Cortex of kidney (tissue), 1 donor: ENCODE data around the gene RHO.

ENCODE experiments used
- DNase-seq: peaks from one replicate; lab custom pipeline; 2025; lab: John Stamatoyannopoulos, UW

Gene RHO

GRCh38 chr3:129519896-129520715 lies 8.3 kb upstream of the RHO start:
- DNase-seq: no peak

- DNase-seq: no peak
These were observed 7.5 kb upstream of the RHO start for GRCh38 chr3:129520960-129521359.

- DNase-seq: no peak
These were observed 6.8 kb upstream of the RHO start for GRCh38 chr3:129521611-129522010.

- no peak for DNase-seq
These were observed 5.5 kb upstream of the RHO start for GRCh38 chr3:129522953-129523352.

- DNase-seq: no peak
These were observed 4.4 kb upstream of the RHO start for GRCh38 chr3:129524081-129524480.

GRCh38 chr3:129525341-129525968 lies 3.0 kb upstream of the RHO start:
- no peak for DNase-seq

- no peak for DNase-seq
These were observed 2.1 kb upstream of the RHO start for GRCh38 chr3:129526121-129526900.

- no peak for DNase-seq
These were observed 1.2 kb upstream of the RHO start for GRCh38 chr3:129527262-129527661.

- no peak for DNase-seq
These were observed 1.2 kb downstream of the RHO start for GRCh38 chr3:129529436-129530210.

- DNase-seq: no peak
These were observed 1.9 kb downstream of the RHO start for GRCh38 chr3:129530251-129530791.

GRCh38 chr3:129530821-129531220 lies 2.4 kb downstream of the RHO start:
- no peak for DNase-seq

- no peak for DNase-seq
These were observed 3.3 kb downstream of the RHO start for GRCh38 chr3:129531699-129532098.

- DNase-seq: no peak
These were observed 3.8 kb downstream of the RHO start for GRCh38 chr3:129532261-129532660.

GRCh38 chr3:129533406-129533805 lies 5.0 kb downstream of the RHO start:
- no peak for DNase-seq

- no peak for DNase-seq
These were observed 6.1 kb downstream of the RHO start for GRCh38 chr3:129534428-129535027.

GRCh38 chr3:129535075-129535474 lies 6.6 kb downstream of the RHO start:
- DNase-seq: no peak

GRCh38 chr3:129536374-129536667 lies 7.9 kb downstream of the RHO start:
- DNase-seq: no peak

GRCh38 chr3:129536804-129537203 lies 8.4 kb downstream of the RHO start:
- no peak for DNase-seq

GRCh38 chr3:129539206-129539605 lies 10.8 kb downstream of the RHO start:
- no peak for DNase-seq

GRCh38 chr3:129540776-129541516 lies 12.5 kb downstream of the RHO start:
- no peak for DNase-seq

GRCh38 chr3:129542747-129543146 lies 14.3 kb downstream of the RHO start:
- DNase-seq: no peak
